ENCODE measurements around the gene ZNF445.

DNA sequence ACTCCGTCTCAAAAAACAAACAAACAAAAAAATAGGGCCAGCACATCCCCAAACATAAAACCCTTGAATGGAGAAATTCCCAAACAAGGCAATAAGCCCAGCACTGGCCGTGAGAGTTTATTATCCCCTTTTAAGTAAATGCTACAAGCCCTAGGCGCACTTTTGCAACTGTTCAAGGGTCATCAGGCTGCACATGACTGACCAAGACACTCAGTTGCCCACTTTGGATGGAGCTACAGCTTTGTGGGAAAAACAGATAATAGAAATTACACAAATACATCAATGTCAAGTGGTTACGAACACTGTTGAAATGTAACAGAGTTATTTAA lies 33.7 kb upstream of the ZNF445 start:
- TF ChIP-seq CTCF (IDR thresholded peaks at IDR 0.05; ENCODE audit: insufficient read depth, low read depth, low read length) (no peak), EZH2 (IDR thresholded peaks at IDR 0.05; ENCODE audit: insufficient read depth, low read length) (no peak)
